Stomach (tissue), 4 donors: Measurements from ENCODE around the gene ATP4B.

ENCODE experiments used
- EP300 ChIP-seq: sonication (generic); formaldehyde crosslinking; IDR thresholded peaks from one replicate; pipeline ENCODE4 v1.6.1; 2017; ENCODE audit warnings: antibody characterized with exemption
- POLR2A ChIP-seq, 4 donors: fragments of 450-650 bp; IDR thresholded peaks; one replicate each; pipeline ENCODE4 v1.6.1; 2016; ENCODE audit warnings: antibody characterized with exemption in 4 of 4, control low read depth in 2 of 4, mild to moderate bottlenecking in 1 of 4, moderate library complexity in 1 of 4
- POLR2AphosphoS5 ChIP-seq, 3 donors: sonication (generic); formaldehyde crosslinking; IDR thresholded peaks; one replicate each; pipeline ENCODE4 v1.6.1; 2016; ENCODE audit warnings: antibody characterized with exemption in 3 of 3
- TF ChIP-seq, protein P1 (sequence below), 7 experiments: fragments of 450-650 bp in 4 of 7; fragments of 200-600 bp in 3 of 7; sonication (generic) in 3 of 7; IDR thresholded peaks; one replicate each; pipeline ENCODE4 v1.5.1; 2016 to 2019; ENCODE audit warnings: antibody characterized with exemption in 7 of 7, control low read depth in 2 of 7, mild to moderate bottlenecking in 1 of 7

DNA sequence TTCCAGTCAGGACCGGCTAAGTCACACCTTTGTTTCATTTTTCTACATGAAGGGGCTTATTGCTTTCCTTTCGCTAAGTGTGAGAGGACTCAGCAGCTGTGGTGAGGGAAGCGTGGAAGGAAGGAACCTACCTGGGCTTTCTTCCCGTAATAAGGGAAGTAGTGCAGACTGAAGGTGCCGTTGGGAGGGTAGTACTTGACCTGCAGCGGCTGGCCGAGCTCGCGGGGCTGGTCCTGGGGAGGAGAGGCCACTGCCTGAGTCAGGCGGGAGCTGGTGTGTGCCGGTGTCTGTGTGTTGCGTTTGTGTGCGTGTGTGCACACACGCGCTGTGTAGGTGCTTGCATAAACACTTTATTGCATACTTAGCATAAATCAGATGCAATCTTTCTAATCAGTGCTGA is 7.7 kb downstream of the ATP4B start:
- TF ChIP-seq, protein P1, sequence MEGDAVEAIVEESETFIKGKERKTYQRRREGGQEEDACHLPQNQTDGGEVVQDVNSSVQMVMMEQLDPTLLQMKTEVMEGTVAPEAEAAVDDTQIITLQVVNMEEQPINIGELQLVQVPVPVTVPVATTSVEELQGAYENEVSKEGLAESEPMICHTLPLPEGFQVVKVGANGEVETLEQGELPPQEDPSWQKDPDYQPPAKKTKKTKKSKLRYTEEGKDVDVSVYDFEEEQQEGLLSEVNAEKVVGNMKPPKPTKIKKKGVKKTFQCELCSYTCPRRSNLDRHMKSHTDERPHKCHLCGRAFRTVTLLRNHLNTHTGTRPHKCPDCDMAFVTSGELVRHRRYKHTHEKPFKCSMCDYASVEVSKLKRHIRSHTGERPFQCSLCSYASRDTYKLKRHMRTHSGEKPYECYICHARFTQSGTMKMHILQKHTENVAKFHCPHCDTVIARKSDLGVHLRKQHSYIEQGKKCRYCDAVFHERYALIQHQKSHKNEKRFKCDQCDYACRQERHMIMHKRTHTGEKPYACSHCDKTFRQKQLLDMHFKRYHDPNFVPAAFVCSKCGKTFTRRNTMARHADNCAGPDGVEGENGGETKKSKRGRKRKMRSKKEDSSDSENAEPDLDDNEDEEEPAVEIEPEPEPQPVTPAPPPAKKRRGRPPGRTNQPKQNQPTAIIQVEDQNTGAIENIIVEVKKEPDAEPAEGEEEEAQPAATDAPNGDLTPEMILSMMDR (IDR thresholded peaks at IDR 0.05): no peak
- TF ChIP-seq POLR2AphosphoS5 (IDR thresholded peaks at IDR 0.05) (no peak), EP300 (no peak), POLR2A (IDR thresholded peaks at IDR 0.05) (no peak)
